HG03342 (cell line): ENCODE measurements around the gene NLE1.
A peak's percentile ranks its signal among the peaks of the same experiment; 100 is the strongest.
"Not testable (repeated sequence)": the region's sequence is repeated elsewhere in the genome, so short reads cannot be mapped to it uniquely, and the experiment has no call there.

Source experiments
- ATAC-seq: cut with Tn5 transposase; IDR thresholded peaks from one replicate; pipeline ENCODE4 v1.9.1; 2021; ENCODE audit warnings: mild to moderate bottlenecking, moderate library complexity; ENCODE audit not compliant: unreplicated experiment

The NLE1 gene

DNA sequence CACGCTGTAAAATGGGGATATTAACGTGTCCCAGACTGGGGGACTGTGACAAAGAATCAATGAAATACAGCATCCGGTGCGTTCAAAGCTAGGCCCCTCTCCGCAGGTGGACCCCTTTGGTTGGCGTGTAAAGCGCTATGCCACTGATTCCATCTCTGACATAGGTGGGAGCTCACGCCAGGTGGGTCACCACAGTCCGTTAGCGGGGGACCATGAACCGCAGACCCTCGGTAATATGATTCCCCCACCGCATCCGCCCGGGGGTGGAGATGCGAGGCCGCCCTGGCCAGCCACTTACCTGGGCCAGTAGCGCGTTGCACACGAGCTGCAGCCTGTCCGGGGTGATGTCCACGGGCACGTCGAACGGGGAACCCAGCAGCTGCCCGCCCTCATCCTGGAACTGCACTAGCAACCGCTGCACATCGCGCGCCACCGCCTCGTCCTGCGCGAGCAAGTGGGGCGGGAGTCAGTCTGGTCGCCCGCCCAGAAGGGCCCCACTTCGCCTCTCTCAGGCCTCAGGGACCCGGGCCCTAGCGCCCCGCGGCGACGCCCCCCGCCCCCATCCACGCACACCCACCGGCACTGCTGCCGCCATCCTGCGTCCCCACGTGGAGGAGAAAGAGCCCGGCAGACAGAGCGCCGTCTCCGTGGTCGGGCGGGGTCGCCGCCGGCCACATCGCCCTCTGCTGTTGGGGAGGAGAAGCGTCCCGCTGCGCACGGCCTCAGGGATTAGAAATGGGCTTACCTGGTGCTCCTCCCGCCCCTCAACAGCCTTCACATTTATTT is at the start of gene NLE1:
NLE1 (minus strand) TSS at position 623 of the 786 bp plus-strand sequence; CDS start at position 595, 28 bp downstream.
- ATAC-seq = peak; percentile 84

DNA sequence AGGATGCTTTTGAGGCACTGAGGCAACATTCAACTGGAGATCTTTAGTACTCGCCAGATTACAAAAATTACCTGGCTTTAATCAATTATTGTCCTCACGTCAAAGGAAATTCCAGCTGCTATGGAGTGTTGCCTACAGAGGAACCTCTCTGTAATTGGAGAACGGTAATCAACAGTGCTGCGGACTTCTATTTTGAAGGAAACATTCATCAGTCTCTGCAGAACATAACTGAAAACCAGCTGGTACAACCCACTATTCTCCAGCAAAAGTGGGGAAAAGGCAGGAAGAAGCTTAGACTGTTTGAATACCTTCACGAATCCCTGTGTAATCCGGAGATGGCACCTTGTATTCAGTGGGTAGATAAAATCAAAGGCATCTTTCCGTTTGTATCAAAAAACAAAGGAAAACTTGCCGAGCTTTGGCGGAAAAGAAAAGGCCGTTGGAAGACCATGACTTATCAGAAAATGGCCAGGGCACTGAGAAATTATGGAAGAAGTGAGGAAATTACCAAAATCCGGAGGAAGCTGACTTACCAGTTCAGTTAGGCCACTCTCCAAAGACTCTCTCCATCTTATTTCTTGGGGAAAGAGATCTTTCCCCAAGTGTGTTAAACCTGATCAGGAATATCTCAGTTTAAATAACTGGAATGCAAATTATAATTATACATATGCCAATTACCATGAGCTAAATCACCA is 49.0 kb upstream of the NLE1 start:
- ATAC-seq = no peak

DNA sequence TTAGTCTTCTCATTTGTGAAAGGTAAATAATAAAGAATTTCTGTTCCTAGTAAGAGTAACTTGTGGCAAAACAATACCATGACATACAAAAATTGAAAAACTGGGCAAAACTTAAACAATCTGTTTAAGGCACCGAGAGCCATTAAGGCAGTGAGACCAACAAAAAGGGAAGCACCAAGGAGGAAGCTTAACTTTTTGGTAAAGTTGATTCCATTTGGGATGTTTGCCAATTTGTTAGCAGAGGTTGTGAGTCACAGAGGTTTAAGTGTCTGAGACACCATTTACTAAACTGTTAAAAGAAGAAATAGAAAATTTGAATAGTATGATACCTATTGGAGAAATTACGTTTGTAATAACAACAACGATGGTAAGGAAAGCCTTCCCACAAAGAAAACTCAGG is 47.2 kb upstream of the NLE1 start:
- no peak for ATAC-seq

DNA sequence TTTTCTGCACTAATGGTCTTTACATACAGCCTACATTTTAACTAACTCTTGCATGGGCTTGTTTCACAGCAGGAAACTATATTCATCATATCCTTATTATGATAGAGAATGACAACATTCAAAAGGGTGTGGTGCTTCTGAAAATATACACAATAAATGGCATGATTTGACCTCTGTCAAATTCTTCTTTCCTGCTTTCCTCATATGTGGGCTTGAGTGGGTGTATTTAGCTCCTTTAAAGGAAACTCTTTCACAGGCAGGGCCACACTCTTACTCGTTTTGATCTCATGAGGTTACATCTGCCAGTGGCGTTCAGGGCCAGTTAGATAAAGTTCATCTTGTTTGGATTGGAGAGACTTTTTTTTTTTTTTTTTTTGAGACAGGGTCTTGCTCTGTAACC is 46.0 kb upstream of the NLE1 start:
- no peak for ATAC-seq

DNA sequence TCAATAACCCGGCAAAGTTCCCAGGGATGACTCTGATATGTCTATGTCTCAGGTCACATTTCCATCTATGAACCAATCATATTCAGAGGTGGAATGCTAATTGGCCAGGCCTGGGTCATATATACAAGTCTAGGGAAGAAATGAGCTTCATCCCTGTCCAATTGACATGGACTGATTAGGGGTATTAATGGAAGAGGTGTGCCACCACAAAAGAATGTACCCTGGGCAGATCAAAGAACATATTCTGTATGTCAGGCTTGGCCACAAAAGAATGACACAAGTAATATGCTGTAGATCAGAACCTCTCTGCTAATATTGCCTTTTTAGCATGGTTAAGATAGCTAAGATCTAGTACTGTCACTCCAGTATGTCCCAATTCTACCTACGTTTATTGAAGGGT is 45.4 kb upstream of the NLE1 start:
- ATAC-seq = no peak

DNA sequence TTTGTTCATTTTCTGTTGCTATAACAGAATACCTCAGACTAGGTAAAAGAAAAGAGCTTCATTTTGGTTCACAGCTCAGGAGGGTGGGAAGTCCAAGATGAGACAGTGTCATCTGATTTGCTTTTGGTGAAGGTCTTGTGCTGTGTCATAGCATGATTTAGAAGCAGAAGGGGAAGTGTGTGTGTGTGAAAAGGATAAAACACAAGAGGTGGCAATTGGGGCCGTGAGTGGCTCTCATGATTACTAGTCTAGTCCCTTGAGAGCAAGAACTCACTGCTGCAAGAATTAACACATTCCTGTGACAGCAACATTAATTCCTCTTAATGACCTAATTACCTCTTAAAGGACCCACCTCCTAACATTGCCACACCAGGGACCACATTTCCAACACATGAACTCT is 43.7 kb upstream of the NLE1 start:
- ATAC-seq = no peak

DNA sequence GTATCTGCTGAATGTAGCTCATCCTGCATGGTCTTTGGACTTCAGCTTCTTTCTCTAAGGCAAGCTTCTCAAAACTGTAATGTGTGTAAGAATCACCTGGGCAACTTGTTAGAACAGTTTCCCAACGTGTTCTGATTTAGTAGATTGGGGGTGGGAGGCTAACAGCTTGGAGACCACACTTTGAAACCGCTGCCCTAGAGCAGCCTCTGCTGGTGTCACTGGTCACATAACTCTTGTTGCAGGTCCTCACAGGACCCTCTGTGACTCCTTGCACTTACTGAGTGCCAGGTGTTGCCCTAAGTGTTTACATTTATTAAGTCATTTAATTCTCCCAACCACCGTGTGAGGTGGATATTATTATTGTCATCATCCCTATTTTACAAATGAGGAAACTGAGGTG is 42.2 kb upstream of the NLE1 start:
- ATAC-seq = no peak

DNA sequence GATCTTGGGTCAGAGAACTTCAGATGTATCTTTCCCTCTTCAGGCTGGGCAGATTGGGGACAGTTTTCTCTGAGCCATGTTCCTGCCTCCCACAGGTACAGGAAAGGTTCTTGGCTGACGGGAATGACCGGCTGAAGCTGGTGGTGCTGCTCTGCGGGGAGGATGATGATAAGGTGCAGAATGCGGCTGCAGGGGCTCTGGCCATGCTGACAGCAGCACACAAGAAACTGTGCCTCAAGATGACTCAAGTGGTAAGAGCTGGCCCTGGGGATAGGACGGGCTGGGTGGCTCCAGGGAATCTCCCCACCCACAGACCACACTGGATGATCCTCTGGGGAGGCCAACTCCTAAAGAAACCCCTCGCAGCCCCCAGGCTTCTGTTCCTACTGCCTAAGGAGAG is 41.2 kb upstream of the NLE1 start:
- no peak for ATAC-seq

DNA sequence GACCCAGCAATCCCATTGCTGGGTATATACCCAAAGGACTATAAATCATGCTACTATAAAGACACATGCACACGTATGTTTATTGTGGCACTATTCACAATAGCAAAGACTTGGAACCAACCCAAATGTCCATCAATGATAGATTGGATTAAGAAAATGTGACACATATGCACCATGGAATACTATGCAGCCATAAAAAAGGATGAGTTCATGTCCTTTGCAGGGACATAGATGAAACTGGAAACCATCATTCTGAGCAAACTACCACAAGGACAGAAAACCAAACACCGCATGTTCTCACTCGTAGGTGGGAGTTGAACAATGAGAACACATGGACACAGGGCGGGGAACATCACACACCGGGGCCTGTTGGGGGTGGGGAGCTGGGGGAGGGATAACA is 37.3 kb upstream of the NLE1 start:
- ATAC-seq = not testable (repeated sequence)

DNA sequence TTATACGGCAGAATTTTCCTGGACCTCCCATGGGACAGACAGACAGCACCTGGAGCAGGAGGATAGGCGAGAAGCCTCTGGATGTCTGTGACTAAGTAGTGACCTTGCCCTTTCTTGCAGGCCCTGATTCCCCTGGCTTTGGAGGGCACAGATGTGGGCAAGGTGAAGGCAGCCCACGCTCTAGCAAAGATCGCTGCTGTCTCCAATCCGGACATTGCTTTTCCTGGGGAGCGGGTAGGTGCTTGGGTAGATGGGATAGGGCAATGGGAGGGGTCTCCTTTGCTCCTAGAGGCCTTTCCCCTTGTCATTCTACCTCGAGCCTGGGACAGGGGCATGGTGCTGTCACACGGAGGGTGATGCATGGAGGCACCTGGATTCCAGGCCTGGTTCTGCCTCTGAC is 34.8 kb upstream of the NLE1 start:
- ATAC-seq = no peak

DNA sequence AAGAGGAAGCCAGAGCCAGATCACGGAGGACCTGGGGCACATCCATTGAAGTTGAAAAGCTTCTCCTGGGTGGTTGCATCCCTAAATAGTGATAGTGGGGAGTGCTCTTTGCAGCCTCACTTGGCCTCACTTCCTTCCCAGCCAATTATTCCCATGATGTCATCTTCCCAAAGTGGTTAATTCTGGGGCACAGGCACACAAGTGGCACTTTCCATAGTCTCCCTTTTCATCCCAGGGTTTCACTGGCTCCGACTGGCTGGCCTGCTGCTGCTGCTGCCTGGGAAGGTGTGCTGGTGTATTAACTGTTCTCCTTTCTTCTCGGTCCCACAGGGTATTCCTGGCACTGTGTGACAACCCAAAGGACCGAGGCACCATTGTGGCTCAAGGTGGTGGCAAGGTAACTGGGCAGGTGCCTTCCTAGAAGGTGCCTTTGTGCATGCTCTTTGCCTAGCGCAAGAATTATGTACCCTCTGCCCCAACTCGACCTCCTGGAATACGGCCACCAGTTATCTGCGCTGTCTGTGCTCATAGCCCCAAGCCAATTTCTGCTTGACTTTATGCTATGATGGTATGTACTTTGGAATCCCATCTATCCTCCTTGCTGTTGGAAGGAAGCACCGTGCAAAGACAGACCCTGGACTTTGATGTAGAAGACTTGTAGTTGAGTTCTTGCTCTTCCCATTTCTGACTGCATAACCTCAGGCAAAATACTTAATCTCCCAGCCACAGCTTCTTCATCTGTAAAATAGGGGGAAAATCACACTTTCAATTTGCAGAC is 33.7 kb upstream of the NLE1 start:
- no peak for ATAC-seq

DNA sequence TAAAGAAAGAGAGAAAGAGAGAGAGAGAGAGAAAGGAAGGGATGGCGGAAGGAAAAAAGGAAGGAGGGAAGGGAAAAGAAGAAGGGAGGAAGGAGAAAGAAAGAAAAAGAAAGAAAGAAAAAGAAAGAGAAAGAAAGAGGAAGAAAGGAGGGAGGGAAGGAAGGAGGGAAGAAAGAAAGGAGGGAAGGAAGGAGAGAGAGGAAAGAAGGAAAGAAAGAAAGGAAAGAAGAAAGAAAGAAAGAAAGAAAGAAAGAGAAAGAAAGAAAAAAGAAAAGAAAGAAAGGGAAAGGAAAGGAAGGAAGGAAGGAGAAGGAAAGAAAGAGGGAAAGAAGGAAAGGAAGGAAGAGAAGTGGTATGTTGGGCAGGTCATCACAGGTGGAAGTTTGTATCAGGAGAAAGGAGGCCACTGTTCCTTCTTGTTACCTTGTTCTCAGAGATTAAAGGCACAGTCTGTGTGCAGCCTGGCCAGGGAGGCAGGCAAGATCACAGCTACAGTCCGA is 32.8 kb upstream of the NLE1 start:
- no peak for ATAC-seq

DNA sequence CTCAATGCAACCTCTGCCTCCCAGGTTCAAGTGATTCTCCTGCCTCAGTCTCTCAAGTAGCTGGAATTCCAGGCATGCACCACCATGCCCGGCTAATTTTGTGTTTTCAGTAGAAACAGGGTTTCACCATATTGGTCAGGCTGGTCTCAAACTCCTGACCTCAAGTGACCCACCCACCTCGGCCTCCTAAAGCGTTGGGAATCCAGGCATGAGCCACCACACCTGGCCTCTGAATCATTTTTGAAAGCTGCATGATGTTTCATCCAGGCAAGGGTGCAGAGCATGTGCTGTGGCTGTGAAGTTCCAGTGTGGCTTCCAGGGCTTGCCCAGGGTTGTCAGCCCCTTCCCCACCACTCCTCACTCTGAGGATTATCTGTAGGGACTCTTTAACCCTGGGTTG is 30.2 kb upstream of the NLE1 start:
- not testable (repeated sequence) for ATAC-seq

DNA sequence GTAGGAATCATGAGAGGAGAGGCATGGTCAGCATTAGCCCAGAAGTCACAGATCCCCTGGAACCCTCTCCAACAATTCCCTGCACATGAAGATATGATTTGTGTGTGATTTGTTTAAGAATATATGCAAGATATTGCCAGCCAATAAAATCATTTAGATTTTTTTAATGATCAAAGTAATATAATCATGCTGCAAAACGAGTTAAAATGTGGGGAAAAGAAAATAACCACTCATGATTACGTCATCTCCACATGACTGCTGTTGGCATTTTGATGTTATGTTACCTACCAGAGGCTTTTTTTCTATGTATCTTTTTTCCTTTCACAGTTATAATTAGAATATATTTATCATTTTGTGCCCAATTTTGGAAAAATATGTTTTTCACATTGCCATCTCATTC is 29.7 kb upstream of the NLE1 start:
- ATAC-seq = no peak

DNA sequence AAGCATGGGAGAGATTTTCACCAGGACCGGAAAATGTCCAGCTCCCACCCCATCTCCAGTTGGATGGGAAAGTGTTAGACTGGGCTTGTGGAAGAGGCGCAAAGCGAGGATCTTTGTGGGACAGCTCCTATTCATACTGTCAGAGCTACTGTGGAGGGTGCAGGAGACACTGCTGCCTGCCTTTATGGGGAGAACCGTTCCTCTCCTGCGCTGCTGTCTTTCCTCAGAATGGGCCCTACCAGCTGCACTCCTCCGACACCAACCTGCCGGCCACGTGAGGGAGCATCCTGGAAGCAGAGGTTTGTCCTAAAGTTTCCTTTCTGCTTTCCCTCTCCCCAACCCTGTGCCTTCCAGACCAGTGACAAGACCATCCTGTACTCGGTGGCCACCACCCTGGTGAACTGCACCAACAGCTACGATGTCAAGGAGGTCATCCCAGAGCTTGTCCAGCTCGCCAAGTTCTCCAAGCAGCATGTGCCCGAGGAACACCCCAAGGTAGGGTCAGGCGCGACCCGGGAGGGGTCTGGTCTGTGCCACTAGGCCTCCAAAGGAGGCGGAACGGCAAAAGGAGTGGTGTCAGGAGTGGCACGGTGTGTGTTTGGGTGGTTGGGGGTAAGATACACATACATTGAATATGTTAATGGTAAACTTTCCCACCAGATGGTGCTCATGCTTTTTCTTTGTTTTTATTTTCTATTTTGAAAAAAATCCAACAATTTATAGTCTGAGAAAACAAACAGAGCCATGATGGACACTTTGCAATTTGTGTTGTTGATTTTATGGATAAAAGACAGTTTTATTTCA is 29.1 kb upstream of the NLE1 start:
- no peak for ATAC-seq

DNA sequence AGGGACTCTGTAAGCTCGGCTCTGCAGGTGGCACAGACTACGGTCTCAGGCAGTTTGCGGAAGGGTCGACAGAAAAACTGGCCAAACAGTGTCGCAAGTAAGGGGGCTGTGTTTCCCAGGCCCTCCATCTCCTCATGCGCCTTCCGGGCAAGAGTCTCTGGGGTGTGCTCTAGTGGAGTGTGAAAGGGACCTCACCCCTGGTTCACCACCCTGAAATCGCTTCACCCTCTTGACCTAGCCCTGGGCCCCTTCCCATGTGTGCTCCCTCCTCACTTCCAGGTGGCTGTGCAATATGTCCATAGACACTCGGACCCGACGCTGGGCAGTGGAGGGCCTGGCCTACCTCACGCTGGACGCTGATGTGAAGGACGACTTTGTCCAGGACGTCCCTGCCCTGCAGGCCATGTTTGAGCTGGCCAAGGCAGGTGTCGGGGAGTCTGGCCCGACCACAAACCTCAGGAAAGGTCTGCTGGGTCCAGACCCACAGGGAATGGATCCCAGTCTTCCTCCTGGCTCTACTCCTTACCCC is 27.8 kb upstream of the NLE1 start:
- no peak for ATAC-seq

DNA sequence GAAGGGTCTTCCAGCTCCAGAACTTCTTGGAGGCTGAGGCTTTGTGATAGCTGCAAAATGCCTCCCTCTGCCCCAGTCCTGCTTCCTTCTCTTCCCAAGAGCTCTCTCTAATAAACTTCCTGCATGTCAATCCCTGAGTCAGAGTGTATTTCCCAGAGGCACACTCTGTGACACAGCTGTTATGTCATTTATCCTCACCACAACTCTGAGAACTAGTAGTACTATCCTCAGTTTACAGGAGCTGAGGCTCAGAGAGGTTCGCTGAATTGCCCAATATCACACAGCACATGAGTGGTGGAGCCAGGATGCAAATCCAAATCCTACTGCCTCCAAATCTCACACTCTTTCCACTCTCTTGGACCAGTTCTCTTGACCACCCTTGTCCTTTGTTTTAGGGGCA is 25.6 kb upstream of the NLE1 start:
- ATAC-seq = no peak

DNA sequence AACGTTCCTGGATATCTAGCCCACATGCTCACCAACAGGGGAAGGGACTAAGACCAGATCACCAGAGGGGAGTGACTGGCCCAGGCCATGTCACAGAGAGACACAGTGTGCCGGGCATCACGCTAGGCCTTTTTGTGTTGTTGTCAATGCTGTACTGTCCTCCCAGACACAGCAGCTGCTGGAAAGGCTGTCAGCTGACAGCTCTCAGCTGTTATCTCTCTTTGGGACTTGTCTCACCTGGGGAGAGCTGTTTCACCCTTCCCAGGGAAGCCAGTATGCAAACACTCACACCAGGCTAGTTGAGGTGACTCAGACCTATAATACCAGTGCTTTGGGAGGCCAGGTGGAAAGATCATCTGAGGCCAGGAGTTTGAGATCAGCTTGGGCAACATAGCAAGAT is 24.9 kb upstream of the NLE1 start:
- ATAC-seq = no peak

DNA sequence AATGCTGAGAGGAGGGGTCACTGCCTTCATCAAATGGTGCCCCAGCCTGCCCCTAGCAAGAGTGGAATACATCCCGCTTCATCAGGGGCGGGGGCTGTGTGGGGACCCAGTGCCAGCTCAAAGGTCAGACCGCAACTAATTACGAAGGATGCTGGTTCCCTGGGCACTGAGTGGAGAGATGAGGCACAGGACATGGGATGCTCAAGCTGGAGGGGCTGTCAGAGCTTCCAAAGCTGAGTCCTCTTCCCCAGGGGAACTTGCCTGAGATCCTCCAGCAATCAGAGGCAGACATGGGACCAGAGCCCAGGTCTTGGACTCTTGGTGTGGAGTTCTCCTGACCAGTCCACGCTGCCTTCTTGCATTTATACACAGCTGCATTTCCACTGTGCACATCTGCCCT is 24.4 kb upstream of the NLE1 start:
- no peak for ATAC-seq

DNA sequence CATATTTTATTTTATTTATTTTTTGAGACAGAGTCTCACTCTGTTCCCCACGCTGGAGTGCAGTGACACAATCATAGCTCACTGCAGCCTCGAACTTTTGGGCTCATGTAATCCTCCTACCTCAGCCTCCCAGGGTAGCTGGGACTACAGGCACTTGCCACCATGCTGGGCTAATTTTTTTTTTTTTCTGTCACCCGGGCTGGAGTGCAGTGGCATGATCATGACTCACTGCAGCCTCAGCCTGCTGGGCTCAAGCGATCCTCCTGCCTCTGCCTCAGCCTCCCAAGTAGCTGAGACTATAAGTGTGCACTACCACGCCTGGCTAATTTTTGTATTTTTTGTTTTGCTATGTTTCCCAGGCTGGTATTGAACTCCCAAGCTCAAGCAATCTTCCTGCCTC is 22.6 kb upstream of the NLE1 start:
- no peak for ATAC-seq

DNA sequence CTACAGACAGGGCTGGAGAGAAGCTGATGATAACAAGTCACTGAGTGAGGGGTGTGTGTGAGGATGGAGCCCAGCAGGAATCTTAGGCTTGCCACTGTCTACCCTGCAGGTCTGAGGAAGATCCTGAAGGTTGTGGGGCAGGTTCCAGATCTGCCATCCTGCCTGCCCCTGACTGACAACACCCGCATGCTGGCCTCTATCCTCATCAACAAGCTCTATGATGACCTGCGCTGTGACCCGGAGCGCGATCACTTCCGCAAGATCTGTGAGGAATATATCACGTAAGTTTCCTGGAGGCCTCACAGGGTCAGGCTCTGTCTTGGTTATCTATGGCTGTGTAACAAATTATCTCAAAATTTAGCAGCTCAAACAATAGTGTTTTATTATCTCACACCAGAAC is 21.8 kb upstream of the NLE1 start:
- no peak for ATAC-seq
